Measurements from ENCODE around the gene TNRC18.
"Not testable (repeated sequence)": the region's sequence is repeated elsewhere in the genome, so short reads cannot be mapped to it uniquely, and the experiment has no call there.

The TNRC18 gene

DNA sequence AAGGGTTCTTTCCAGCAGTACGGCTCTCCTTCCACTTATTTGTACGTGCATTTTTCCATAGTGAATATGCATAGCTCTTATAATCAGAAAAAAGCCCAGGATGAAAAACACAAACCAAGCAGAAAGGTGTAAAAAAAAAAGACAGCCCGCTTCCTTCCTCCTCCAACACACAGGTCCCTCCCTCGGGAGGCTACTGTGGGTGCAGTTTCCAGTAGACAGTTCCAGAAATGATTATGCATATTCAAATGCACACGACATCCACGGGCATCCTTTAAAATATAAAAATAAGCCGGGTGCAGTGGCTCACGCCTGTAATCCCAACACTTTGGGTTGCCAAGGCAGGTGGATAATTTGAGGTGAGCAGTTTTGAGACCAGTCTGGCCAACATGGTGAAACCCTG, 59.9 kb downstream of the TNRC18 start:
- no peak for DNase-seq (ENCODE audit: low read depth)
- TF ChIP-seq CTCF (conservative IDR thresholded peaks at IDR 0.05; ENCODE audit: low read depth, low read length), result no peak
- H3K4me3 ChIP-seq (ENCODE audit: low read depth, low read length), result no peak overlapping the region

DNA sequence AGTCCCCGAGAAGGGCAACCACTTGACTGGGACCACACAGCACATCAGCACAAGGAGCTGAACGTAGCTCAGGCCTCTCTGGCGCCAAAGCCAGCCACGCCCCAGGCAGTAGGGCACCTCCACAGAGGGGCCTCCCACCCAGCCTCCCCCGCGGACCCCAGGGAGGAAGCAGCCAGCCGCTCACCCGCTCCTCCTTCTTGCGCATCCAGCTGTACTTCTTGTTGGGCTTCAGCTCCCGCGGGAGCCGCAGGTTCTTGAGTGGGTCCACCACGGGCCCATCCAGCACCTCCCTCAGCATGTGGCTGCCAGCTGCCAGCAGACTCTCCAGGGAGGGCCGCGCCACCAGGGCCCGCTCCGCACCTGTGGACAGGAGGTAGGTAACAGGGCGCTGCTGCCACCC, 61.2 kb downstream of the TNRC18 start:
- no peak for DNase-seq (ENCODE audit: low read depth)
- TF ChIP-seq CTCF (conservative IDR thresholded peaks at IDR 0.05; ENCODE audit: low read depth, low read length), result no peak
- H3K4me3 ChIP-seq (ENCODE audit: low read depth, low read length), result no peak overlapping the region

DNA sequence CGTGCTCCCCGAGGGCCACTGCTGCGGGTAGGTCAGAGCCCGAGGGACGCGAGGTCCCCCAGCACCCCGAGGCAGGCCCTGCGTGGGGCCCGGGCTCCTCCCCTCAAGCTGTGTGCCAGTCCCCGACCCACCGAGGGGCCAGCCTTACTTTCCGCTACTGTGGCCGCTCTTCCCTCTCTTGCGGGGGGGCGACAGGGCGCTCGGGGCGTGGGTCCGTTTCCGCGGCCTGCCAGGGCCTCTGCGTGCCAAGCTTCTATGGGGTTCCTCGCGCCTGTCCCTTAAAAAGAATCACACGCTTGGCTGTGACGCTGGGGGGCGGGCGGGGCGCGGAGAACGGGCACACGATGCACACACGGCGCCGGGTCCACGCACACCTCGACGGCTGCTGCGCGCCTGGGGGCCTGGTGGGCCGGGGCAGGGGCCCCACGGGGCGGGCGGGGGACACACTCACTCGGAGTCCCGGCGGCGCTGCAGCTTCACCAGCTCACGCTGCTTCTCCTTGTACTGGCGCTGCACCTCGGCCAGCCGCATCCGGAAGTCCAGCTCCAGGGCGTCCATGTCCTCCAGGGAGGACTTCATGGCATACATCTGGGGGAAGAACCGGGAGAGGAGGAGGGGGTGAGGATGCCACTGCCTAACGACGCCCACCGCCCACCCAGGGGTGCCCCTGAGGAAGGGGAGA, 62.0 kb downstream of the TNRC18 start:
- no peak for DNase-seq (ENCODE audit: low read depth)
- no peak overlapping the region for H3K4me3 ChIP-seq (ENCODE audit: low read depth, low read length)
- TF ChIP-seq CTCF (conservative IDR thresholded peaks at IDR 0.05; ENCODE audit: low read depth, low read length), result no peak

- no peak for DNase-seq (ENCODE audit: low read depth)
- H3K4me3 ChIP-seq (ENCODE audit: low read depth, low read length), result no peak overlapping the region
- TF ChIP-seq CTCF (conservative IDR thresholded peaks at IDR 0.05; ENCODE audit: low read depth, low read length), result no peak
These were observed 62.7 kb downstream of the TNRC18 start for GRCh38 chr7:5360971-5361370.

GRCh38 chr7:5360451-5360850, 63.2 kb downstream of the TNRC18 start:
- TF ChIP-seq CTCF (conservative IDR thresholded peaks at IDR 0.05; ENCODE audit: low read depth, low read length), result no peak
- H3K4me3 ChIP-seq (ENCODE audit: low read depth, low read length), result no peak overlapping the region
- DNase-seq (ENCODE audit: low read depth), result no peak

DNA sequence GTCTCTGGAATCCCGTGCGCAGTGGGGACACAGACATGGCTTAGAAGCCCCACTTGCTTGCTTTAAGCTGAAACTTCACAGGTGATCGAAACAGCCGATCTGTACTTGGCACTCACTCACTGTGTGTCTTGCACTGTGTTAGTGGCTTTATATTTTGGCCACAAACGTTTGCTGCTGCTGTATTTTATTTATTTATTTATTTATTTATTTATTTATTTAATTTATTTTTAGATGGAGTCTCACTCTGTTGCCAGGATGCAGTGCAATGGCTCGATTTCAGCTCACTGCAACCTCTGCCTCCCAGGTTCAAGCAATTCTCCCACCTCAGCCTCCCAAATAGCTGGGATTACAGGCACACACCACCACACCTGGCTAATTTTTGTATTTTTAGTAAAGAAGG, 63.6 kb downstream of the TNRC18 start:
- not testable (repeated sequence) for H3K4me3 ChIP-seq (ENCODE audit: low read depth, low read length); DNase-seq (ENCODE audit: low read depth)

DNA sequence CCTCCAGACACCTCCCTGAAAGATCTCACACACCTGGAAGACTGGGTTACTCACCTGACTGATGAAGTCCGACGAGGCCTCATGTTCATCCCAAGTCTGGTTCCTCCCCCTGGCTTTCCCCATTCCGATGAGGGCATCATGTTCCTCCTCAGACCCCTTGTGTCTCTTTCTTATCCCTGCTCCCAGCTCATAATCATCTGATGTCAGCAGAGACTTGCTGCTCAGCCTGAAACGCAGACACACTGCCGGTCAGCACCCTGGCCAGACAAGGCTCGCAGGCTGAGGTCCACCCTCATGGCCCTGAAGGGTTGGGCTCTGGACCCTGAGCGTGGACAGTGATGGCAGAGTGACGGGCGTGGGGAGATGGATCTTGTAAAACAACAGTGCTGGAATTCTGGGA, 64.3 kb downstream of the TNRC18 start:
- H3K4me3 ChIP-seq (ENCODE audit: low read depth, low read length), result no peak overlapping the region
- no peak for TF ChIP-seq CTCF (conservative IDR thresholded peaks at IDR 0.05; ENCODE audit: low read depth, low read length)
- DNase-seq (ENCODE audit: low read depth), result no peak
